K562 (cell line): ENCODE results near the gene INTS2. TPM values are rescaled to one million over a fixed set of nuclear protein-coding genes. Genes with fewer than 3 reads are reported as not detected.

Experiments
- CBX8 ChIP-seq: fragments of 200-600 bp; sonication (generic); IDR thresholded peaks from 2 replicates; pipeline ENCODE4 v1.6.1; 2012; ENCODE audit warnings: borderline replicate concordance, mixed run types, low read depth, mild to moderate bottlenecking, moderate library complexity, mixed read lengths, low read length, control low read depth, inconsistent platforms; ENCODE audit not compliant: poor library complexity, severe bottlenecking; ENCODE audit errors: extremely low read depth
- HDAC2 ChIP-seq: fragments of 450-650 bp; IDR thresholded peaks from 2 replicates; pipeline ENCODE4 v1.6.1; 2016; ENCODE audit warnings: mild to moderate bottlenecking
- HNRNPLL ChIP-seq: fragments of 200-400 bp; formaldehyde crosslinking; IDR thresholded peaks from 2 replicates; pipeline ENCODE4 v1.6.1; 2017; ENCODE audit warnings: low read length, low read depth, mild to moderate bottlenecking; ENCODE audit not compliant: poor library complexity, severe bottlenecking
- KDM1A ChIP-seq, 2 experiments: fragments of 450-650 bp; IDR thresholded peaks; 2 replicates each; pipeline ENCODE4 v1.6.1; 2016; ENCODE audit warnings: mild to moderate bottlenecking in 2 of 2
- LCOR ChIP-seq: sonication (generic); formaldehyde crosslinking; IDR thresholded peaks from 2 replicates; pipeline ENCODE4 v1.8.0; 2022; ENCODE audit warnings: mild to moderate bottlenecking, missing genetic modification reagents
- NFRKB ChIP-seq: fragments of 450-650 bp; IDR thresholded peaks from 2 replicates; pipeline ENCODE4 v1.6.1; 2016; ENCODE audit warnings: low read depth
- NR2C2 ChIP-seq, 2 experiments: fragments of 200-800 bp in 1 of 2; sonication (Bioruptor generic) in 1 of 2; sonication (generic) in 1 of 2; formaldehyde crosslinking in 1 of 2; IDR thresholded peaks; 2 replicates each; pipeline versions ENCODE4 v1.6.1 to v1.8.0; 2016 to 2022; ENCODE audit warnings: mild to moderate bottlenecking in 1 of 2, missing compliant biosample characterization in 1 of 2, missing genetic modification characterization in 1 of 2, missing genetic modification reagents in 1 of 2
- PRPF4 ChIP-seq: fragments of 200-400 bp; formaldehyde crosslinking; IDR thresholded peaks from one replicate; pipeline ENCODE4 v1.6.1; 2017; ENCODE audit warnings: low read length, low read depth, mild to moderate bottlenecking; ENCODE audit not compliant: insufficient read depth, poor library complexity, severe bottlenecking
- SMARCB1 ChIP-seq: IDR thresholded peaks from 2 replicates; pipeline ENCODE4 v1.6.1; 2011; ENCODE audit warnings: improper control_type of control experiment, low read depth; ENCODE audit not compliant: insufficient read length
- SRSF7 ChIP-seq: fragments of 200-400 bp; formaldehyde crosslinking; optimal IDR thresholded peaks from 2 replicates; pipeline ENCODE3; 2017; ENCODE audit warnings: mild to moderate bottlenecking, low read depth, low read length
- TAF15 ChIP-seq: fragments of 200-400 bp; formaldehyde crosslinking; IDR thresholded peaks from 2 replicates; pipeline ENCODE4 v1.6.1; 2017; ENCODE audit warnings: mild to moderate bottlenecking, low read depth, low read length, moderate library complexity
- ZBTB17 ChIP-seq: fragments of 450-650 bp; formaldehyde crosslinking; IDR thresholded peaks from 2 replicates; pipeline ENCODE4 v1.4.0; 2020; ENCODE audit warnings: mild to moderate bottlenecking
- ZFX ChIP-seq: sonication (generic); formaldehyde crosslinking; IDR thresholded peaks from 2 replicates; pipeline ENCODE4 v1.8.0; 2022; ENCODE audit warnings: mild to moderate bottlenecking, missing genetic modification reagents, moderate library complexity
- ZNF274 ChIP-seq: IDR thresholded peaks from 2 replicates; pipeline ENCODE4 v1.6.1; 2011; ENCODE audit warnings: low read depth, mild to moderate bottlenecking, low read length, moderate library complexity, borderline replicate concordance
- ZNF384 ChIP-seq: IDR thresholded peaks from 2 replicates; pipeline ENCODE4 v1.6.1; 2012; ENCODE audit warnings: low read depth, low read length, improper control_type of control experiment
- ZNF431 ChIP-seq: sonication (generic); formaldehyde crosslinking; IDR thresholded peaks from 2 replicates; pipeline ENCODE4 v1.8.0; 2022; ENCODE audit warnings: mild to moderate bottlenecking, missing genetic modification reagents
- ZSCAN29 ChIP-seq: fragments of 450-650 bp; IDR thresholded peaks from 2 replicates; pipeline ENCODE4 v1.6.1; 2017
- polyA plus RNA-seq, 8 experiments: library from polyadenylated mRNA; depleted of rRNA in 4 of 8; stranded (reverse) in 5 of 8; unstranded in 3 of 8; fragments of >200 nt; fragmentation: Nextera tagmentation in 2 of 8; fragmentation: Illumina TruSeq in 1 of 8; extraction: Ambion mirVana in 2 of 8; extraction: Trizol in 1 of 8; gene quantifications; 2 replicates each; pipeline versions ENCODE4 v1.2.1 to v1.2.3, GENCODE V29; 2011 to 2014; ENCODE audit warnings: inconsistent platforms in 1 of 8, missing spikeins in 1 of 8
- total RNA-seq, 7 experiments: library from RNA; depleted of rRNA in 6 of 7; stranded (reverse); fragments of >200 nt in 6 of 7; fragmentation: Illumina TruSeq in 2 of 7; extraction: Trizol in 2 of 7; gene quantifications; 2 replicates each; pipeline versions ENCODE4 v1.2.1 to v1.2.3, GENCODE V29; 2011 to 2021; ENCODE audit warnings: low replicate concordance in 1 of 7
- TF ChIP-seq, protein P1 (sequence below): fragments of 450-650 bp; formaldehyde crosslinking; IDR thresholded peaks from 2 replicates; pipeline ENCODE4 v1.4.0; 2020; ENCODE audit warnings: mild to moderate bottlenecking, moderate library complexity
- TF ChIP-seq, protein P2 (sequence below): fragments of 250-450 bp; sonication (Bioruptor Pico); IDR thresholded peaks from 2 replicates; pipeline ENCODE4 v1.4.0; 2020; ENCODE audit warnings: mild to moderate bottlenecking, moderate library complexity, borderline replicate concordance
- TF ChIP-seq, protein P3 (sequence below): fragments of 250-450 bp; sonication (Bioruptor Pico); IDR thresholded peaks from 2 replicates; pipeline ENCODE4 v1.8.0; 2021; ENCODE audit warnings: moderate library complexity, mild to moderate bottlenecking, inconsistent platforms
- TF ChIP-seq, protein P4 (sequence below): sonication (generic); formaldehyde crosslinking; IDR thresholded peaks from 2 replicates; pipeline ENCODE4 v1.4.0; 2020; ENCODE audit warnings: mild to moderate bottlenecking, missing genetic modification reagents

The INTS2 gene
- total and polyA plus RNA-seq, 9 of the 15 experiments (the other 6 are each of a cell fraction or from before 2014, with no cell fraction given), result 4.8 to 24.7 (median 12.8) TPM

DNA sequence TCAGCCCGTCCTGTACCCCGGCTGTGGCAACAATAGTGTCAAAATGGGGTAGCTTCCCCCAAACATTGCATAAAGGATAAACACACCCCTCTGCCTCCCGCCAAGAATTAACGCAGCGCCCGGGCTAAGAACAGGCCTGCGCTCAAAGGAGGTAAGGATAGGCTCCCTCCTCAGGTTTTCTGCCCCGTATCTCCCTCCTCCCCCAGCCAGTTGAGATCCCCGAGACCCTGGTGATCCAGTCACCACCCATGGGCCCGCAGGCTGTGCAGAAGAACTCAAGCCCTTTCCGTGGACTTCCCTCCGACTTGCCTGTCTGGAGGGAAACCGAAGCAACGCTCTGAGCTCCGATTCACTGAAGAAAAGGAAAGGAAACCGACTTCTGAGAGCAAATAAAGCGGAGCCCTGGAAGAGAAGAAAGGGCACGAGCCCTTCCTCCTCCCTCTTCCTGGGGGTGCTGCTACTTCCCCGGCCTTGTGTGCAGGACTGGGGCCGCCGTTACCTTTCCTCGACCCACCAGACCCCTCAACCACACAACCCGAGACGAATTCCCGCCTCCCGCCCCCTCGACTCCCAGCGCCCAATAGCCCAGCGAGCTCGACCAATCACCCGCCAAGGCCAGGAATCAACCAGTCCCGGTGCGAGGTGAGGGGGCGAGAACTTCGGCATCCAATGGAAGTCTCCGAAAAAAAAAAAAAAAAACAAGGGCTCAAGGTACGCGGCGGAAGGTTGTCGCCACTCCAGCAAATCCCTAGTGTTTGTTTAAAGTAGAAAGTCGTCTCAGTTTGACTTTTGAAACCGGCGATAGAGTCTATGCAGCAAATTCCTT is 64.6 kb downstream of the INTS2 start, which contains the start of gene BRIP1 (continued):
- TF ChIP-seq NFRKB, result peak; percentile 74
- TF ChIP-seq, protein P1, sequence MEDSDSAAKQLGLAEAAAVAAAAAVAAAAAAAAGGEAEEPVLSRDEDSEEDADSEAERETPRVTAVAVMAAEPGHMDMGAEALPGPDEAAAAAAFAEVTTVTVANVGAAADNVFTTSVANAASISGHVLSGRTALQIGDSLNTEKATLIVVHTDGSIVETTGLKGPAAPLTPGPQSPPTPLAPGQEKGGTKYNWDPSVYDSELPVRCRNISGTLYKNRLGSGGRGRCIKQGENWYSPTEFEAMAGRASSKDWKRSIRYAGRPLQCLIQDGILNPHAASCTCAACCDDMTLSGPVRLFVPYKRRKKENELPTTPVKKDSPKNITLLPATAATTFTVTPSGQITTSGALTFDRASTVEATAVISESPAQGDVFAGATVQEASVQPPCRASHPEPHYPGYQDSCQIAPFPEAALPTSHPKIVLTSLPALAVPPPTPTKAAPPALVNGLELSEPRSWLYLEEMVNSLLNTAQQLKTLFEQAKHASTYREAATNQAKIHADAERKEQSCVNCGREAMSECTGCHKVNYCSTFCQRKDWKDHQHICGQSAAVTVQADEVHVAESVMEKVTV (CRISPR knock-in tag), result no peak
- no peak for TF ChIP-seq SRSF7
- TF ChIP-seq CBX8, result no peak
- TF ChIP-seq, protein P2, sequence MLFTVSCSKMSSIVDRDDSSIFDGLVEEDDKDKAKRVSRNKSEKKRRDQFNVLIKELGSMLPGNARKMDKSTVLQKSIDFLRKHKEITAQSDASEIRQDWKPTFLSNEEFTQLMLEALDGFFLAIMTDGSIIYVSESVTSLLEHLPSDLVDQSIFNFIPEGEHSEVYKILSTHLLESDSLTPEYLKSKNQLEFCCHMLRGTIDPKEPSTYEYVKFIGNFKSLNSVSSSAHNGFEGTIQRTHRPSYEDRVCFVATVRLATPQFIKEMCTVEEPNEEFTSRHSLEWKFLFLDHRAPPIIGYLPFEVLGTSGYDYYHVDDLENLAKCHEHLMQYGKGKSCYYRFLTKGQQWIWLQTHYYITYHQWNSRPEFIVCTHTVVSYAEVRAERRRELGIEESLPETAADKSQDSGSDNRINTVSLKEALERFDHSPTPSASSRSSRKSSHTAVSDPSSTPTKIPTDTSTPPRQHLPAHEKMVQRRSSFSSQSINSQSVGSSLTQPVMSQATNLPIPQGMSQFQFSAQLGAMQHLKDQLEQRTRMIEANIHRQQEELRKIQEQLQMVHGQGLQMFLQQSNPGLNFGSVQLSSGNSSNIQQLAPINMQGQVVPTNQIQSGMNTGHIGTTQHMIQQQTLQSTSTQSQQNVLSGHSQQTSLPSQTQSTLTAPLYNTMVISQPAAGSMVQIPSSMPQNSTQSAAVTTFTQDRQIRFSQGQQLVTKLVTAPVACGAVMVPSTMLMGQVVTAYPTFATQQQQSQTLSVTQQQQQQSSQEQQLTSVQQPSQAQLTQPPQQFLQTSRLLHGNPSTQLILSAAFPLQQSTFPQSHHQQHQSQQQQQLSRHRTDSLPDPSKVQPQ (CRISPR knock-in tag), result no peak
- no peak for TF ChIP-seq SMARCB1
- TF ChIP-seq ZNF384, result peak; percentile 100
- TF ChIP-seq ZFX, result peak; percentile 94
- TF ChIP-seq HNRNPLL, result peak; percentile 39
- TF ChIP-seq ZSCAN29, result no peak; the same call in 1 of the 2 replicates
- TF ChIP-seq HDAC2, result no peak
- TF ChIP-seq KDM1A (IDR thresholded peaks at IDR 0.05), result no peak
- no peak for TF ChIP-seq ZBTB17 (CRISPR knock-in tag)
- TF ChIP-seq LCOR, result no peak
- TF ChIP-seq TAF15, result no peak
- TF ChIP-seq, protein P3, sequence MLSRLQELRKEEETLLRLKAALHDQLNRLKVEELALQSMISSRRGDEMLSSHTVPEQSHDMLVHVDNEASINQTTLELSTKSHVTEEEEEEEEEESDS (CRISPR knock-in tag), result no peak
- TF ChIP-seq ZNF274, result no peak
- TF ChIP-seq, protein P4, sequence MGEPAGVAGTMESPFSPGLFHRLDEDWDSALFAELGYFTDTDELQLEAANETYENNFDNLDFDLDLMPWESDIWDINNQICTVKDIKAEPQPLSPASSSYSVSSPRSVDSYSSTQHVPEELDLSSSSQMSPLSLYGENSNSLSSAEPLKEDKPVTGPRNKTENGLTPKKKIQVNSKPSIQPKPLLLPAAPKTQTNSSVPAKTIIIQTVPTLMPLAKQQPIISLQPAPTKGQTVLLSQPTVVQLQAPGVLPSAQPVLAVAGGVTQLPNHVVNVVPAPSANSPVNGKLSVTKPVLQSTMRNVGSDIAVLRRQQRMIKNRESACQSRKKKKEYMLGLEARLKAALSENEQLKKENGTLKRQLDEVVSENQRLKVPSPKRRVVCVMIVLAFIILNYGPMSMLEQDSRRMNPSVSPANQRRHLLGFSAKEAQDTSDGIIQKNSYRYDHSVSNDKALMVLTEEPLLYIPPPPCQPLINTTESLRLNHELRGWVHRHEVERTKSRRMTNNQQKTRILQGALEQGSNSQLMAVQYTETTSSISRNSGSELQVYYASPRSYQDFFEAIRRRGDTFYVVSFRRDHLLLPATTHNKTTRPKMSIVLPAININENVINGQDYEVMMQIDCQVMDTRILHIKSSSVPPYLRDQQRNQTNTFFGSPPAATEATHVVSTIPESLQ (CRISPR knock-in tag), result no peak; the same call in 1 of the 2 replicates
- no peak for TF ChIP-seq PRPF4
- TF ChIP-seq ZNF431 (CRISPR knock-in tag), result no peak
- TF ChIP-seq NR2C2 (CRISPR knock-in tag; IDR thresholded peaks at IDR 0.05), result no peak; the same call in 1 of the 2 replicates
- TF ChIP-seq NR2C2 (tag; IDR thresholded peaks at IDR 0.05), result peak; percentile 96
